ENCODE measurements around the gene OR13C4. TPM values are rescaled to one million over a fixed set of nuclear protein-coding genes. Genes with fewer than 3 reads are reported as not detected.
"Not testable (repeated sequence)": the region's sequence is repeated elsewhere in the genome, so short reads cannot be mapped to it uniquely, and the experiment has no call there.

Gene OR13C4
- total and polyA plus RNA-seq, 9 donors, result not detected

DNA sequence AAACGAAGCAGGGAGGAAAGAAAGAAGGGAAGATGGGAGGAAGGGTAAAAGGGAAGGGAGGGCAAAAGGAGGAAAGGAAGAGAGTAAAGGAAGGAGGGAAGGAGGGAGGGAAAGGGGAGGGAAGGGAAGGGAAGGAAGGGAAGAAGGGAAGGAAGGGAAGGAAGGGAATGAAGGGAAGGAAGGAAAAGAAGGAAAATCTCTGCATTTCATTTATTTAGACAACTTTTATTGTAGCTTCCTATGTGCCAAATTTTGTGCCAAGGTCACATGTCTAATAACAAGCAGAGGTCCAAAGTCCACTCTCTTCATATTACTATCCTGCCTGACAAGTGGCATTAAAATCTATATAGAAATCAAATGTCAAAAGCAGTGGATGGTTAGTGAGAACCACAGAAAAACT is 12.3 kb upstream of the OR13C4 start:
- no peak for DNase-seq
- no peaks in the 10 kb centered on the region for H3K36me3 ChIP-seq
- H3K4me1 ChIP-seq (ENCODE audit: insufficient read depth), result no peaks in the 10 kb centered on the region
- TF ChIP-seq POLR2A (IDR thresholded peaks at IDR 0.05), result no peak
- no peak for TF ChIP-seq EP300 (IDR thresholded peaks at IDR 0.05)
- TF ChIP-seq, protein P1, sequence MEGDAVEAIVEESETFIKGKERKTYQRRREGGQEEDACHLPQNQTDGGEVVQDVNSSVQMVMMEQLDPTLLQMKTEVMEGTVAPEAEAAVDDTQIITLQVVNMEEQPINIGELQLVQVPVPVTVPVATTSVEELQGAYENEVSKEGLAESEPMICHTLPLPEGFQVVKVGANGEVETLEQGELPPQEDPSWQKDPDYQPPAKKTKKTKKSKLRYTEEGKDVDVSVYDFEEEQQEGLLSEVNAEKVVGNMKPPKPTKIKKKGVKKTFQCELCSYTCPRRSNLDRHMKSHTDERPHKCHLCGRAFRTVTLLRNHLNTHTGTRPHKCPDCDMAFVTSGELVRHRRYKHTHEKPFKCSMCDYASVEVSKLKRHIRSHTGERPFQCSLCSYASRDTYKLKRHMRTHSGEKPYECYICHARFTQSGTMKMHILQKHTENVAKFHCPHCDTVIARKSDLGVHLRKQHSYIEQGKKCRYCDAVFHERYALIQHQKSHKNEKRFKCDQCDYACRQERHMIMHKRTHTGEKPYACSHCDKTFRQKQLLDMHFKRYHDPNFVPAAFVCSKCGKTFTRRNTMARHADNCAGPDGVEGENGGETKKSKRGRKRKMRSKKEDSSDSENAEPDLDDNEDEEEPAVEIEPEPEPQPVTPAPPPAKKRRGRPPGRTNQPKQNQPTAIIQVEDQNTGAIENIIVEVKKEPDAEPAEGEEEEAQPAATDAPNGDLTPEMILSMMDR (IDR thresholded peaks at IDR 0.05), result no peak
- no peak overlapping the region for H3K27ac ChIP-seq
- 30 to 40% (median 40%) methylated on average over 1 of the region's 1 CpG for WGBS, 3 donors
- no peaks in the 10 kb centered on the region for H3K27me3 ChIP-seq
- no peak overlapping the region for H3K4me3 ChIP-seq
- H3K9me3 ChIP-seq, result no peaks in the 10 kb centered on the region
- intact Hi-C loops (cut with DNase I), result no loop called here

DNA sequence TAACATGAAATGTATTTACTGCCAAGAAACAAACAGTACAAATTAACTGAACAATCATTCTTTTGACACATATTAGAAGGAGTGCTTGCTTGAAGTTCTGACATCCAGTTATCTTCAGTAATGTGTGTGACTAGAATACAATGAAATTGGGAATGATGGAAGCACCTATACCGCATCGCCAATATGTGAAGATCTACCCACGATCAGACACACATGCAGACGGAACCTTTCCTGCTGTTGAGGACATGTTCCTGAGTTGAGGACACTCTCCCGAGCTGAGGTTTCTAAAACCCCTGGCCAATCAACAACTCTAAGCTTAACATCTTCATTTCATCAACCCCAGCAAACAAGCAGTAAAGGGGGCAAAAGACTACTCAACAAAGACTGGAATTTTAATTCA is 9.7 kb upstream of the OR13C4 start, which contains the start of gene OR13C3:
Gene OR13C3, minus strand, starts transcription at position 101 of the 400 bp plus-strand sequence. CDS start 133 bp downstream, outside the sequence.
- 88 to 90% (median 89%) methylated on average over 5 of the region's 5 CpGs for WGBS, 3 donors
- TF ChIP-seq POLR2A (IDR thresholded peaks at IDR 0.05) (no peak), EP300 (IDR thresholded peaks at IDR 0.05) (no peak)
- TF ChIP-seq, protein P1 (IDR thresholded peaks at IDR 0.05), result no peak
- intact Hi-C loops (cut with DNase I), result no loop called here
- no peak within 1 kb of the TSS for H3K27ac ChIP-seq
- H3K9me3 ChIP-seq, result no peaks in the 10 kb centered on the region
- H3K4me1 ChIP-seq (ENCODE audit: insufficient read depth), result no peaks in the 10 kb centered on the region
- DNase-seq, result no peak
- H3K36me3 ChIP-seq, result no peaks in the 10 kb centered on the region
- no peak within 1 kb of the TSS for H3K4me3 ChIP-seq
- H3K27me3 ChIP-seq, result no peaks in the 10 kb centered on the region

- intact Hi-C loops (cut with DNase I); H3K9me3 ChIP-seq; H3K4me1 ChIP-seq (ENCODE audit: insufficient read depth); H3K27ac ChIP-seq; H3K36me3 ChIP-seq; H3K4me3 ChIP-seq; H3K27me3 ChIP-seq; DNase-seq: not testable (repeated sequence)
- WGBS, 3 donors, result 82 to 90% (median 84%) methylated on average over 10 of the region's 10 CpGs
These were observed 6.8 kb downstream of the OR13C4 start for GRCh38 chr9:104520241-104520640.

GRCh38 chr9:104514901-104515300 is 12.1 kb downstream of the OR13C4 start:
- no peak overlapping the region for H3K4me3 ChIP-seq
- no peak for TF ChIP-seq EP300 (IDR thresholded peaks at IDR 0.05)
- TF ChIP-seq, protein P1 (IDR thresholded peaks at IDR 0.05), result no peak
- no peak for TF ChIP-seq POLR2A (IDR thresholded peaks at IDR 0.05)
- H3K9me3 ChIP-seq, result no peaks in the 10 kb centered on the region
- H3K27ac ChIP-seq, result no peak overlapping the region
- WGBS, 3 donors, result 24 to 48% (median 35%) methylated on average over 5 of the region's 5 CpGs
- no peaks in the 10 kb centered on the region for H3K4me1 ChIP-seq (ENCODE audit: insufficient read depth)
- intact Hi-C loops (cut with DNase I), result no loop called here
- no peaks in the 10 kb centered on the region for H3K36me3 ChIP-seq
- DNase-seq, result no peak
- H3K27me3 ChIP-seq, result no peaks in the 10 kb centered on the region

DNA sequence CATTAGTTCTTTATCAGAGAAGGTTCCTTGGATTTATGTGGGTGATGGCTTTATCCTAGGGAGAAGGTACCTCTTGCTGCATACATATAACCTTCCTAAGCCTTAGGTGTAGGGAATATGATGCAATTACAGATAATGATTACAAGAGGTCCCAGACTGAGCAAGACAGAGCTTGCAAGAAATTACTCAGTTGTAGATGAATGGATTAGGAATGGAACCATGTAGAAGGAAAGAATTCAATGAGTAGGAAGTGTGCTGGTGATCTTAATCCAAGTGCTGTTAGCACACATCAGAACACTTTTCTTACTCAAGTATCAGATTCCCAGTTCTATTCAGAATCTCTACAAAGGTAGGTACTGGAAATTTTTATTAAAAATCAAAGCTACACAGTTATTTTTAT is 20.4 kb downstream of the OR13C4 start:
- no peaks in the 10 kb centered on the region for H3K9me3 ChIP-seq
- no peak for DNase-seq
- TF ChIP-seq EP300 (IDR thresholded peaks at IDR 0.05), result no peak

GRCh38 chr9:104503963-104504362 is 23.0 kb downstream of the OR13C4 start, which contains the start of gene OR13F1:
TSS of gene OR13F1 (plus strand) at chr9:104504263. CDS start at chr9:104504263, 0 bp downstream.
- Histone ChIP-seq H3K4me1 (ENCODE audit: insufficient read depth) (no peaks in the 10 kb centered on the region), H3K27me3 (no peaks in the 10 kb centered on the region), H3K36me3 (no peaks in the 10 kb centered on the region), H3K4me3 (no peak within 1 kb of the TSS), H3K9me3 (no peaks in the 10 kb centered on the region), H3K27ac (no peak within 1 kb of the TSS)
- TF ChIP-seq EP300 (IDR thresholded peaks at IDR 0.05), result no peak
- no peak for TF ChIP-seq POLR2A (IDR thresholded peaks at IDR 0.05)
- TF ChIP-seq, protein P1 (IDR thresholded peaks at IDR 0.05), result no peak
- intact Hi-C loops (cut with DNase I), result no loop called here
- WGBS, 3 donors, result 69 to 81% (median 74%) methylated on average over 5 of the region's 5 CpGs
- no peak for DNase-seq

More for the DNA sequence above, 20.4 kb downstream of the OR13C4 start:
- H3K27me3 ChIP-seq, result no peaks in the 10 kb centered on the region
- intact Hi-C loops (cut with DNase I), result no loop called here
- no peak overlapping the region for H3K4me3 ChIP-seq
- no peaks in the 10 kb centered on the region for H3K4me1 ChIP-seq (ENCODE audit: insufficient read depth)
- H3K36me3 ChIP-seq, result no peaks in the 10 kb centered on the region
- H3K27ac ChIP-seq, result no peak overlapping the region

All from ovary (tissue), 9 donors.